HPDE6-E6E7 (cell line): ENCODE results near the gene LMOD2.

Source experiments
- DNase-seq: peaks from one replicate; pipeline ENCODE4 v3.0.0; 2011; ENCODE audit warnings: missing footprints; ENCODE audit errors: extremely low spot score

Gene LMOD2

GRCh38 chr7:123640583-123640982 lies 15.1 kb upstream of the LMOD2 start:
- DNase-seq, result no peak

DNA sequence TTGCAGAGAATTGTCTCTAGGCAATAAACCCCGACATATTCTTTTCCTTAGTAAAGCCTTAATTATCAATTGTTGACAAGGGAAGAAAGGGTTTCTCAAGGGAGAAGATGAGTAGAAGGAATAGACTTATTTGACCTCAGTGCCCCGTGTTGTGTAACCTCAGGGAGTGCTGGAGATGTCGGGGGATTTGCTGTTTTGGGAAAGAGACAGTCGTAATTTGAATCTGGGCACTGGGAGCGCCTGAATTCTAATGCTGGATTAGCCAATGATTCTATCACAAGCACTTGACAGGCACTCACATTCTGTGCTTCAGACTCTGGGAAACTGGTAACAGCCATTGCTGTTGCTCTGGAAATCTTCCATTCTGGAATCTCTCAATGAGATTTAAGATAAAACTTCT lies 13.8 kb upstream of the LMOD2 start:
- no peak for DNase-seq

GRCh38 chr7:123643495-123644441 lies 11.9 kb upstream of the LMOD2 start:
- DNase-seq, result peak; percentile 38

DNA sequence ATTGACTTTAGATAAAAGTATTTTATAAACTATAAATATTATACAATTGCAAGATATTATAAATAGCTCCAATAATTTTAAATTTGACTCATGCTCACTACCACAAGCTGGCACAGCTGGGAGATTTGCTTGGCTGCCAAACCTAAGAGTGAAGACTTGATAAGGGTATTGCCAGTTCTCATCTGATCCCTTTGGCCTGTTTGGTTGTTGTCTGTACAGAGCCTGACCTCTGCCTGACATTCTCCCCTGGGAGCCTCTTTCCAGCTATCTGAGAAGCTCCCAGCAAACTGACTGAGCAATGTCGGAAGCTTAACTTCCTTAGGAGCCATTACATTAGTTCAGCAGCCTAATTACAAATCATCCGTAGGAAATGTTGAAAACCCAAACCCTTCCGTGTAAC lies 10.2 kb upstream of the LMOD2 start:
- no peak for DNase-seq

GRCh38 chr7:123647106-123647730 lies 8.4 kb upstream of the LMOD2 start:
- DNase-seq, result no peak

- DNase-seq, result no peak
Observed at GRCh38 chr7:123649964-123650363, 5.7 kb upstream of the LMOD2 start.

DNA sequence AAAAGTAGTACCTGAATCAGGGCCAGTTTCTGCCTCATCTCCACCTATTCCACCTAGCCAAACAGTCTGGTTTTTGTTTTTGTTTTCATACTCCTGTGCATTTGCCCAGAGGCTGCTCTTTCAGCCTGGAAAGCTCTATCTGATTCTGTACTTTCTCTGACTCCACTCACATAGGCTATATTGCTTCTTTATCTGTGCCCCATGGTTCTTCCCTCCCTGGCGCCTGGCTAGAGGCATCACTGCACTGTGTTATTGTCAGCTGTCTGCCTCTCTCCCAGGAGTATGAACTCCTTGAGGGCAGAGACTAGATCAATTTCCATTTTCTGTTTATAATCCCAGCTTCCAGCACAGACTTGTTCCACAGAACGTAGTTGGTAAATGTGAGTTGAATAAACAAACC lies 5.1 kb upstream of the LMOD2 start:
- DNase-seq, result no peak

- DNase-seq, result no peak
Observed at GRCh38 chr7:123652406-123652805, 3.3 kb upstream of the LMOD2 start.

DNA sequence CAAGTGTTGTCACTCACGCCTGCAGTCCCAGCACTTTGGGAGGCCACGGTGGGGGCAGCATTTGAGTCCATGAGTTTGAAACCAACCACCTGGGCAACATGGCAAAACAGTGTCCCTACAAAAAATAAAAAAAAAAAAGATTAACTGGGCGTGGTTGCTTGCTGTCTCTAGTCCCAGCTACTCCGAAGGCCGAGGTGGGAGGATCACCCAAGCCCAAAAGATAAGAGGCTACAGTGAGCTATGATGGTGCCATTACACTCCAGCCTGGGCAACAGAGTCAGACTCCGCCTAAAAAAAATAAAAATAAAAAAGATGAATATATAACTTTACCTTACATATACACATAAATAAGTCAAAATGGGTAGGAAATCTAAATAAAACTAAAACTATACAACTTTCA lies 2.5 kb upstream of the LMOD2 start:
- DNase-seq, result no peak

- DNase-seq, result no peak
Observed at GRCh38 chr7:123656544-123657303, 1.1 kb downstream of the LMOD2 start.

- no peak for DNase-seq
Observed at GRCh38 chr7:123657304-123657685, 1.6 kb downstream of the LMOD2 start.

- no peak for DNase-seq
Observed at GRCh38 chr7:123658023-123658422, 2.4 kb downstream of the LMOD2 start.

DNA sequence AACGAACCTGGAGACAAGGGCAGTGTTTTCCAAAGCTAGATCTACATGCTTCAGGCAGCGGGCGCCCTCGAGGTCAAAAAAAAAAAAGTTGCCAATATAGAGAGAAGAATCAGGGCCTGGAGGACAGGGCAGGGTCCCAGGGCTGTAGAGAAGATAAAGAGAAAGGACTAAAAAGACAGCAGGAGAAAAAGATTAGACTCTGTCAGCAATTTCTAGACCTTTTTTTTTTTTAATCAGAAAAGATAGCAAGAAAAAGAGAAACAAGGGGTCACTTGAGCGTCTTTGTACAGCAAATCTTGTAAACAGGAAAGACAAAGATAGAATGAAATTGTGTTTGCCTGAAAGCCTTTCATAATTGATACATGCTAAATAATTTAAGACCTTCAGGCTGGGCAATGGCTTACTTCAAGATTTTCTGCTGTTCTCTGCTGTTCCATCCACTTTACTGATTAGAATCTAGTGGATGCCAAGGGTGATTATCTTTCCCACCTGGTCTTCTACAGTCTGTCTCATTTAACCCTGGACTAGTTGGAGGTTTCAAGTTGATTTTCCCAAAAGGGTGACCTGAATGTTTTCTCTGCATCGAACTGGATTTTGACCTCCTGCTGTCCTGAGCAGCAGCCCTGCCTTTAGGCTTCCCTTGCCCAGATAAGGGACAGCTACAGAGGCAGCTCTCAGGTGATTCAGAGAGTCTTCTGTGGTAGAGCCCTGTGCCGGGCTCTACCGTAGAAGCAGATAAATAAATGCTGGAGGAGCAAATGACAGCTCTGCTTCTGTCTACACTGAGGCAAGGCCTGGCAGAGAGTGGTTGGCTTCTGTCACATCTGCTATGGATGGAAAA lies 5.1 kb downstream of the LMOD2 start:
- no peak for DNase-seq

DNA sequence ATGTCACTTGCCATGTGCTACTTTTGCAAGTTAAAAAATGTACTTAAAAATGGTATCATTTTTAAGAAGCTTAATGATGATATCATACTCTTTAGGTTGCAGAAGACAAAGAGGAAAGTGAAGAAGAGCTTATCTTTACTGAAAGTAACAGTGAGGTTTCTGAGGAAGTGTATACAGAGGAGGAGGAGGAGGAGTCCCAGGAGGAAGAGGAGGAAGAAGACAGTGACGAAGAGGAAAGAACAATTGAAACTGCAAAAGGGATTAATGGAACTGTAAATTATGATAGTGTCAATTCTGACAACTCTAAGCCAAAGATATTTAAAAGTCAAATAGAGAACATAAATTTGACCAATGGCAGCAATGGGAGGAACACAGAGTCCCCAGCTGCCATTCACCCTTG lies 6.1 kb downstream of the LMOD2 start:
- no peak for DNase-seq

DNA sequence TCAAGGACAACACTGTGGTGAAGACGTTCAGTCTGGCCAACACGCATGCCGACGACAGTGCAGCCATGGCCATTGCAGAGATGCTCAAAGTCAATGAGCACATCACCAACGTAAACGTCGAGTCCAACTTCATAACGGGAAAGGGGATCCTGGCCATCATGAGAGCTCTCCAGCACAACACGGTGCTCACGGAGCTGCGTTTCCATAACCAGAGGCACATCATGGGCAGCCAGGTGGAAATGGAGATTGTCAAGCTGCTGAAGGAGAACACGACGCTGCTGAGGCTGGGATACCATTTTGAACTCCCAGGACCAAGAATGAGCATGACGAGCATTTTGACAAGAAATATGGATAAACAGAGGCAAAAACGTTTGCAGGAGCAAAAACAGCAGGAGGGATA lies 6.6 kb downstream of the LMOD2 start:
- DNase-seq, result no peak

- DNase-seq, result no peak
Observed at GRCh38 chr7:123662755-123663154, 7.1 kb downstream of the LMOD2 start.

- DNase-seq, result no peak
Observed at GRCh38 chr7:123663200-123663599, 7.5 kb downstream of the LMOD2 start.

GRCh38 chr7:123665157-123665556 lies 9.5 kb downstream of the LMOD2 start:
- DNase-seq, result no peak

GRCh38 chr7:123665896-123666295 lies 10.2 kb downstream of the LMOD2 start:
- no peak for DNase-seq

DNA sequence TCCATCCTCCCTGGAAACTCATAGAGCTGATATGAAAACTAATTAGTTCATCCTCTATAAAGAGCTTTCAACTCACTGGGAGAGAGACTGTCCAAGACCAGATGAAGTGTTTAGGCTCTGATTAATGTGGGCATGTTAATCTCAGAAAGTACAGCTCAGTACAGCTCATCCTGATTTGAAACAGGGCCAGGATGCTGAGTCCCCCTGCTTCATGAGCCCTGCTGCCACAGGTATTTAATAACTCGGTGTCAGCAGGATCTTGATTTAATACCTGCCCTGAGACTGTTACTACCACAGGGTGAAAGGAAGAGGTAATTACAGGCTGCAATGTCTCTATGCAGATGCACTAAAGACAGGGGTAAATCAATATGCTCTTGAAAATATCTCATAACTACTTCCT lies 10.8 kb downstream of the LMOD2 start:
- DNase-seq, result no peak

DNA sequence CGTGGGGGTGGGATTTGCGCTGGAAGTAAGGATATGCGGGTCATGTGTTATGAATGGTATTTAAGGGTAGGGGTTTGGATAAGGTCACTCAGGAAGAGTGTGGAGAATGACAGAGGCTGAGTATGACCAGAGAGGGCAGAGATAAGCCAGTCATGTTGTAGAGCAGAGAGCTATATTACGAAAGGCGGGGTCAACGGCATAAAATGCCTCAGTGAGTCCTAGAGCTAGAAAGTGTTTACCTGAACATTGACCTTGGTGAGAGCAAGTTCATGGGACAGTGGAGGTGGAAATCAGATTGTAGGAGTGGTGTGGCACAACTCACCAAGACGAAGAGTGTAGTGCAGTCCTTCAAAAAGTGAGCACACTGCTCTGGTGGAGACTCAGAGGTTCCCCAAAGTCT lies 13.8 kb downstream of the LMOD2 start:
- DNase-seq, result no peak
